Measurements from ENCODE around the gene FCHSD2.

The FCHSD2 gene

DNA sequence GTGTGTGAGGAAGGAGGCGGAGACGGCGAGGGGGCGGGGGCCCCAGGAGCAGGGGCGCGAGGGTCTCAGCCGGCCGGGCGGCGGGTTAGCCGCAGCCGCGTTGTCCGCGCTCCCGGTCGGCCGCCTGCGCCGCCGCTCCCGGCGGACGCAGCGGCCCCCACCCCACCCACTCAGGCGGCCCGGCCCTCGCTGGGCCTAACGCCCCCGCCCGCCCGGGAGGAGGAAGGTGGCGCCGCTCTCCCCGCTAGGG is at the start of gene FCHSD2:
Gene FCHSD2, minus strand, starts transcription at position 191 of the 250 bp plus-strand sequence. CDS start 441 bp downstream, outside the sequence.
- no peak for DNase-seq

DNA sequence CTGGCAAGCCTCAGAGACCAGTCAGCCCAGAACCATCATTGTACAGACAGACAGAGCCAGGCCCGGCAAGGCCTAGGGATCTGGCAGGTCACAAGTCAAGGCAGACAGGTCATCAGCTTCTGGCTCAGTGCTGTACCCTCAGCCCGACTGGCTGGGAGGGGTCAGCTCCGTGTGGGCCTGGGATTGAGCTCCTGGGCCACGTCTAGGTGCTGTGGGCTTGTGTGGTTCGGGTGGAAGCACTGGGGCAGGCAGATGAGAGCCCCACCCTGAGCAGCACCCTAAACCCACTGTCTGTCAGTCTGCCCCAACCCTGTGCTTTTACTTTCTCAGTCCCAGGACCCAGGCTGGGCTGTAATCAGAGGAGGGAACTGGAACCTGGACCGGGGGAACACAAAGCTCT is 49.0 kb upstream of the FCHSD2 start:
- no peak for DNase-seq

DNA sequence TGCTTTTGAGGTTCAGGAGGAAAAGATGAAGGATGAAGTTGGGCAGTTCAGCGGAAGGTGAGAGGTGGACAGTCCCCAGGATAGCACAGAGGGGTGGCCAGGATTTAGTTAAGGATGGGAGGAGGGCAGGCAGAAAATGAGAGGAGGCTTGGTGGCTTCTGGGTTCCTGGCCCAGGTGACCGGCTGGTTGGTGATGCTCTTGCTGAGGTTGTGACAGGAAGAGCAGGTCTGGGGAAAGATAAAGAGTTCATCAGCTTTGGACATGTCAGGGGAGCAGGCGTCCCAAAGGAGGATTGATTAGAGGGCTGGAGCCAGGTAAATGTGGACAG is 48.4 kb upstream of the FCHSD2 start:
- DNase-seq, result no peak

- DNase-seq, result no peak
These were observed 47.8 kb upstream of the FCHSD2 start for GRCh38 chr11:73189723-73190556.

GRCh38 chr11:73189315-73189714 is 47.2 kb upstream of the FCHSD2 start:
- no peak for DNase-seq

GRCh38 chr11:73188301-73188700 is 46.2 kb upstream of the FCHSD2 start:
- DNase-seq, result no peak

DNA sequence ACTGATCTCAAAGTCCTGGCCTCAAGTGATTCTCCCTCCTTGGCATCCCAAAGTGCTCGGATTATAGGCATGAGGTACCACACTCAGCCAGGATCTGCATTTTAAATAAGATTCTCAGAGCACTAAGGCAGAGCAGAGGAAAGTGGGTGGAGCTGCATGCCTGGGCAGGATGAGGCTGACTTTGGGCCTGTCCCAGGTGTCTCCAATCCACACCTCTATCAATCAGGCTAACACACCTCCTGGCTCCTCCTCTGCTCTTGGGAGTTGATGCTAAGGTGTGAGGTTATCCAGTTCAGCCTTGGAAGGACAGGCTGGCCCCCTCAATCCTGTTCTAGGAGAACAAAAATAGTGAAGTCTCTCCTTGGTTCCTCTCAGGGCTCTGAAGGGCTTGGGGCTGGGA is 45.7 kb upstream of the FCHSD2 start:
- DNase-seq, result no peak

DNA sequence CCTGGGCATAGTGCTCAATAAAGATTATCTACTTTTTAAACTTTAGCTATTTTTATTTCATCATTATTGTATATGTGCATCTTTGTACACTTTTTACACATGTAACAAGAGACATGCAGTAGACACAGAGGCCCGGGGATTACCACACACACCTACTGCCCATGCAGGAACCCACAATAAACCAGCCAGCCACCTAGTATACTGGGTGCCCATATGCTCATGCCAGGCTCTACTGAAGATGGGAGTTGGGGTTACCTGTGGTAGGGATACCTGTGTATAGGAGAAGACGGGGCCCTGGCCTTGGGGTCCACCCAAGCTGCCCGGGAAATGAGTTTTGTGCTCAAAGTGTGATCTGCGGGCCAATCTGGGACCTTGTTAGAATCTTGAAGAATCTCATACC is 44.8 kb upstream of the FCHSD2 start:
- no peak for DNase-seq

DNA sequence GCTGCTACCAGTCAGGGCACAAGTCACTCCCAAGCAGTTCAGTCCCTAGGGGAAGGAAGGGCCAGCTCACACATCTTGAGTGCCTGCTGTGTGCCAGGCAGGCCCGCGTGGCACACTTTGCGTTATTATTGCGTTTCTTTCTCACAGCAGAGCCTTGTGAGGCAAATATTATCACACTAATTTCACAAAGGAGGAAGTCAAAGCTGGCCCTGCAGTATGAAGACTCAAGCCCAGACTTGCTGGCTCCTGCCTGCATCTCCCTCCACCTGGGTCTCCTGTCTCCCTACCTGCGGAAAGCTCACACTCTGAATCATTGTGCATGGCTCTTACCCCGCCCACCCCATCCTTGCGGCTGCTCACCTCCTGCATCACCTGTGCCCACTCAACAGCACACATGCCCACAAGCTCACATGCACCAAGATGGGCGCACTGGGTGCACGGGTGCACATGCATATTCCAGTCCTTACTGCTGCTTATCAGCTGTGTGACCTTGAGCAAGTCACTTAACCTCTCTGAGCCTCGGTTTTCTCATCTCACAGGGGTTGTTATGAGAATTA is 44.3 kb upstream of the FCHSD2 start:
- DNase-seq, result no peak

DNA sequence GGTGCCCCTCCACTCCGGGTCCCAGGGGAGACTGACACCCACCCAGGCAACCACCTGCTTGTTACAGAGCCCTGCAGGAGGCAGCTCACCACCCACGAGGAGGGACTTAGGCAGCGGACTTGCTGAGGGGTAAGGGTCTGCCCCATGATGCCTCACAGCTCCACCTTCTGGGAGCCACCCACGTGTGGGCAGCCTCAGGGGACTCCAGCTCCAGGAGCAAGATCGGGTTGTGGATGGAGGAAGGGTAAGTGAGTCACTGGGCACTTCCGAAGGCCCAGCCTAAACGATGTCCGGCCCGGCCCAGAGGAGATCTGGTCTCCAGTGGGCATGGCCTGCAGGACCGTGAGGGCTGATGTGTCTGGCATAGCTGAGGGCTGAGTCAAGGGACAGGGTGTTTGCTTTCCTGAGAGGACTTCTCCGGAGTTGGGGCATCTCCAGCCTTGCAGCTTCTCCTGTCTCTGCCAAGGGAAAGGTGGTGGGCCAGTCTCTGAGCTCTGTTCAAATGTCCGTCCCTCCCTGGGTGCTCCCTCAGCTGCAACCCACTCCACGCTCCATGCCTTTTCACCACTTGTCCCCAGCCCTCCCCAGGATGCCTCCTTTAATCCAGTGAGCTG is 43.7 kb upstream of the FCHSD2 start:
- no peak for DNase-seq

GRCh38 chr11:73184953-73185671 is 43.0 kb upstream of the FCHSD2 start:
- DNase-seq, result no peak

GRCh38 chr11:73182824-73183321 is 40.8 kb upstream of the FCHSD2 start:
- no peak for DNase-seq

- DNase-seq, result no peak
These were observed 36.6 kb upstream of the FCHSD2 start for GRCh38 chr11:73178681-73179080.

DNA sequence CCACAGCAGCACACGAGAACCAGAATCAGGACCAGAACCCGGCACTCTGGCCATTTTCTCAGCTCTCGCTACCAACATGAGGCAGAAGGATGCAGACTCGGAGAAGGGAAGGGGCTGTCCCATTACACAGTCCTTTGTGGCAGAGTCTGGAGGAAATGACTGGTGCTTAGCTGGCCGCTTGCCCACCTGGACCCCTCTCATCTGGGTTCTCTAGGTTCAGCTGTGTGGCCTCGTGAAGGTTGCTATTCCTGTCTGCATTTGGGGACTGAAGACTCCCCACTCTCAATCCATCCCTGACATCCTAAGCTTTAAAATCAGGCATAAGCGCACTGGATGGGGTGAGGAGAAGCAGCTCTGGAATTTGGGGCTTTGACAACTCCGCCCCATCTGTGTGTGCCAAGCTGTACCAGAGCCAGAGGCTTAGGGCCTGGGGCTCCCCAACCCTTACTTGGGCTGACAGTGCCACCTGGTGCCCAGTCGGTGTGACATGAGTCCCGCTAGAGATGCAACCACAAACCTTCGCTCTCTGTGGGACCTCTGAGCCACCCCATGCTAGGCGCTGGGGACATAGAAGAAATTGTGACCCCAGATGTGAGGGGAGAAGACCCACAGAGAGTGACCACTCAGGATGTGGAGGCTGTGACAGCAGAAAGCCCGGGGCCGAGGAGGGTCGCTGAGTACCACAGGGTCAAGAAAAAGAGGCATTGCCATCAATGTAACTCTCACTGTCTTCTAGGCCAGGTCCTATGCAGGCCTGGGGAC is 35.8 kb upstream of the FCHSD2 start:
- DNase-seq, result no peak

DNA sequence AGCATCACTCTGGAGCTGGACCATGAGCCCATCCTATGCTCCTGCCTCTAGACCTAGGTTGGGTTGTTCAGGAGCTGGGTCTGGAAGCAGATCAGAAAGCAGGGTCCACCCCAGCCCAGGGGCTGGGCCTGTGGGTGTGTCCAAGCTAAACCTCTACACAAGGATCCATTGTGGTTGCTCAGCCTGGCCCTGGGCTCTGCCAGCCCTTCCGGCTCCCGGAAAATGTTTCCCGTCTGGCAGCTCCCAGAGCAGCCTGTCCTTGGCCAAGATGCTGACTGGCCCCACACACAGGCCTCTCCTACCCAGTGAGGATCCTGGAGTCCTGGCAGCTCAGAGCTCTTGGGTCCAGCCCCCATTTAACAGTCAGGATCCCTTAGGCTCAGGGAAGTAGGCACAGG is 35.3 kb upstream of the FCHSD2 start:
- no peak for DNase-seq

GRCh38 chr11:73176874-73177155 is 34.7 kb upstream of the FCHSD2 start:
- no peak for DNase-seq

DNA sequence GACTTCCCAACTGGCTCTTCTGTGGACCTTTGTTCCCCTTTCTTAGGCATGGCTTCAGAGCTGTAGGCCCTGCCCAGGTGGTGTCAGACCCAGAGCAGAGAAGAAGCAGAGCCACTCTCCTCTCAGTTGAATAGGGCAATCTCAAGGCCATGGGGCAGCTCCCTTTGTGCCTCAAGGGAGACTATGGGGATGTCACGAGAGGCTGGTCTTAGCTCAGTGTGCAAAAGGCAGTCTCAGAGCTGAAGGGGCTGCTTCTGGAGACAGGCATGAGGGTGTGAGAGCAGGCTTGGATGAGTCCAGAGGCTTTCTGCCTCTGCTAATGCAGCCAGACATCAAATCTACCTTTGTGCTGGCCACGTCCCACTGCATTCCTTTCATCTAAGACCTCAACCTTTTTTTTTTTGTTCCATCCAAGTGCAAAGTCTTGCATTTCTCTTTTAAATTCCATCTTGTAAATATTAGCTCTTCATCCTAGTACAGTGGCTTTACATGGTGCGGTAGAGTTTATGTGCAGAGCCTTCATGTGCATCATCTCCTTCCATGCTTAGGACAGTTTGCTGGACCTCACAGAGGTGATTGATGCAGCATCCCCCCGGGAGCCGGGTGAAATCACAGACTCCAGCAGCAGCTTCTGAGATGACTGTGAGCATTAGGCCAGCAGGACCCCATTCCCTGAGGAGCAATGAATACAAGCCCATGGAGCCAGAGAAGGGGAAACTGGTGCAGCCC is 34.2 kb upstream of the FCHSD2 start:
- no peak for DNase-seq

- no peak for DNase-seq
These were observed 33.5 kb upstream of the FCHSD2 start for GRCh38 chr11:73175551-73176144.

DNA sequence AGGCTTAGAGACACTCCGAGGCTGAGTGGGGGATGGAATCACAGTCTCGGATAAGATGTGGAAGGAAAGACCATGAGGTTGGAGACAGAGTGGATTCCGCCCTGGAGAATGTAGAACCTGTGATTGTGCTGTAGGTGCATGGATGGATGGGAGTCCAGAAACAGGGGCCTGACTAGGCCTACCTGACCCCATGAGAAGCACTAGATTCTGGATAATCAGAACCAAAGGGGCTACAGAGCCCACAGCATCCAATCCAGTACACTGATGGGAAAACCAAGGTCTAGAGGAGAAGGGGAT is 32.3 kb upstream of the FCHSD2 start:
- no peak for DNase-seq

GRCh38 chr11:73173755-73174494 is 31.8 kb upstream of the FCHSD2 start:
- DNase-seq, result no peak

- DNase-seq, result no peak
These were observed 31.0 kb upstream of the FCHSD2 start for GRCh38 chr11:73172992-73173656.

Data from cortex of kidney (tissue), 1 donor.